MCF 10A (cell line): ENCODE results near the gene UROS. TPM values are rescaled to one million over a fixed set of nuclear protein-coding genes. Genes with fewer than 3 reads are reported as not detected.

Experiments
- BruUV-seq: library from RNA; stranded (reverse); fragments of 400-500 nt; replicated peaks from 2 replicates; lab custom pipeline; 2021; lab: Mats Ljungman, UMichigan
- CTCF ChIA-PET: fragments of 300-600 bp; sonication (Branson Sonifier 250); formaldehyde crosslinking; extraction: SDS; loops from one replicate; lab custom pipeline; 2021; ENCODE audit warnings: antibody characterized with exemption, inconsistent platforms; lab: Yijun Ruan, JAX
- POLR2A ChIA-PET: fragments of 300-600, 350-650 bp; sonication (Branson Sonifier 250); formaldehyde crosslinking; extraction: SDS; loops from one replicate; lab custom pipeline; 2020; ENCODE audit warnings: antibody characterized with exemption, inconsistent platforms; lab: Yijun Ruan, JAX
- DNase-seq: peaks from one replicate; pipeline ENCODE4 v3.0.0-alpha.2; 2018; ENCODE audit not compliant: unreplicated experiment
- H3K27ac Mint-ChIP-seq: one replicate; pipeline ENCODE4 v1.8.0; 2022; ENCODE audit warnings: mild to moderate bottlenecking, low read depth, mixed read lengths; ENCODE audit not compliant: unreplicated experiment
- H3K27me3 Mint-ChIP-seq: one replicate; pipeline ENCODE4 v1.8.0; 2022; ENCODE audit warnings: mixed read lengths; ENCODE audit not compliant: insufficient read depth, unreplicated experiment
- H3K36me3 Mint-ChIP-seq: one replicate; pipeline ENCODE4 v1.8.0; 2022; ENCODE audit warnings: mild to moderate bottlenecking, moderate library complexity, mixed read lengths; ENCODE audit not compliant: insufficient read depth, unreplicated experiment
- H3K4me1 Mint-ChIP-seq: one replicate; pipeline ENCODE4 v1.8.0; 2022; ENCODE audit warnings: mixed read lengths; ENCODE audit not compliant: insufficient read depth, unreplicated experiment
- H3K4me3 Mint-ChIP-seq: one replicate; pipeline ENCODE4 v1.8.0; 2022; ENCODE audit warnings: mild to moderate bottlenecking, moderate library complexity, mixed read lengths; ENCODE audit not compliant: unreplicated experiment
- H3K9me3 Mint-ChIP-seq: one replicate; pipeline ENCODE4 v1.8.0; 2022; ENCODE audit warnings: mixed read lengths; ENCODE audit not compliant: unreplicated experiment
- intact Hi-C: fragments of 100-400 bp; cut with micrococcal nuclease; formaldehyde crosslinking; loops from 2 replicates; pipeline ENCODE4 v1.14.1; 2022
- total RNA-seq: library from RNA; stranded (reverse); gene quantifications from 2 replicates; pipeline ENCODE4 v1.2.3, GENCODE V29; 2022
- TF ChIP-seq, protein P1 (sequence below): fragments of 200-600 bp; IDR thresholded peaks from one replicate; pipeline ENCODE4 v1.8.0; 2022; ENCODE audit warnings: antibody characterized with exemption, mild to moderate bottlenecking; ENCODE audit not compliant: unreplicated experiment

UROS gene
- total RNA-seq, 1 experiment from 2014 or later: 64.4 TPM

DNA sequence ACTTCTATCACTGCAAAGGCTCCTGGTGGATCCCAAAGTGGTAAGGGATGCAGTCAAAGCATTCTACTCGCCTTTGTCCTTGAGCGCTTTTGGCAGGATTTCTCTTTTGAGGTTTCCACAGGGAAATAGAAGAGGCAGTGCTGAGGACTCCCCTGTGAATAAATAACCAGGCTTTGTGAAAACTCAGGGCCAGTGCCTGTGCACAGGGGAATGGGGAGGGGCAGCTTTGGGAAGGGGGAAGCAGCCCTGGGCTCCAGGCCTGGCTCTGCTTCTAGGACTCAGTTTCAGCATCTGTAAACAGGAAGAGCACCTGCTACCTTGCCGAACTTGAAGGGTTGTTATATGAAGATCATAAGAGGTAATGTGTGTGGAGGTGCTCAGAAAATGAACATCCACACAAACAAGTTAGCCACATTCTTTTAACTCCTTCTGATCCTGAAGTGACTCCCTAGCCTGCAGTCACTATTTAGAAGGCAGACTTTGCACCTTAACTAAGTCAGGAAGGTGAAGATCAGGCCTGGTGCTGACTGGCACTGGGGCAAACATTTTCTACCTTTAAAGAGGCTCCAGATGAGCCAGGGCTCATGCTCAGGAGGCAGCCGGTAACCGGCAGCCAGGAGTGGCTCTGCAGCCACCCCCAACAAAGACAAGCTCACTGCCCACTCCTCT lies 24.9 kb downstream of the UROS start:
- H3K4me1 Mint-ChIP-seq: no peaks in the 10 kb centered on the region
- ChIA-PET POLR2A (no interaction called here), CTCF (no interaction called here)
- peaks cover 34% of the 10 kb centered on the region for H3K36me3 Mint-ChIP-seq
- no peaks in the 10 kb centered on the region for H3K27me3 Mint-ChIP-seq
- BruUV-seq: no TSS peak
- no peak overlapping the region for H3K4me3 Mint-ChIP-seq
- TF ChIP-seq, protein P1, sequence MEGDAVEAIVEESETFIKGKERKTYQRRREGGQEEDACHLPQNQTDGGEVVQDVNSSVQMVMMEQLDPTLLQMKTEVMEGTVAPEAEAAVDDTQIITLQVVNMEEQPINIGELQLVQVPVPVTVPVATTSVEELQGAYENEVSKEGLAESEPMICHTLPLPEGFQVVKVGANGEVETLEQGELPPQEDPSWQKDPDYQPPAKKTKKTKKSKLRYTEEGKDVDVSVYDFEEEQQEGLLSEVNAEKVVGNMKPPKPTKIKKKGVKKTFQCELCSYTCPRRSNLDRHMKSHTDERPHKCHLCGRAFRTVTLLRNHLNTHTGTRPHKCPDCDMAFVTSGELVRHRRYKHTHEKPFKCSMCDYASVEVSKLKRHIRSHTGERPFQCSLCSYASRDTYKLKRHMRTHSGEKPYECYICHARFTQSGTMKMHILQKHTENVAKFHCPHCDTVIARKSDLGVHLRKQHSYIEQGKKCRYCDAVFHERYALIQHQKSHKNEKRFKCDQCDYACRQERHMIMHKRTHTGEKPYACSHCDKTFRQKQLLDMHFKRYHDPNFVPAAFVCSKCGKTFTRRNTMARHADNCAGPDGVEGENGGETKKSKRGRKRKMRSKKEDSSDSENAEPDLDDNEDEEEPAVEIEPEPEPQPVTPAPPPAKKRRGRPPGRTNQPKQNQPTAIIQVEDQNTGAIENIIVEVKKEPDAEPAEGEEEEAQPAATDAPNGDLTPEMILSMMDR: no peak
- no peaks in the 10 kb centered on the region for H3K9me3 Mint-ChIP-seq
- intact Hi-C loops: no loop called here
- no peak overlapping the region for H3K27ac Mint-ChIP-seq
- DNase-seq: no peak

GRCh38 chr10:125797424-125797823 lies 25.6 kb downstream of the UROS start:
- ChIA-PET CTCF (no interaction called here), POLR2A (interaction anchor here (0.7 kb wide), 1 partner anchor 8 kb away, joined by 3 read pairs; no protein-coding TSS in a partner anchor)
- Mint-ChIP-seq H3K27me3 (no peaks in the 10 kb centered on the region), H3K36me3 (peaks cover 37% of the 10 kb centered on the region), H3K9me3 (no peaks in the 10 kb centered on the region), H3K27ac (no peak overlapping the region), H3K4me3 (no peak overlapping the region), H3K4me1 (no peaks in the 10 kb centered on the region)
- intact Hi-C loops: no loop called here
- TF ChIP-seq, protein P1: no peak
- DNase-seq: no peak
- BruUV-seq: no TSS peak

DNA sequence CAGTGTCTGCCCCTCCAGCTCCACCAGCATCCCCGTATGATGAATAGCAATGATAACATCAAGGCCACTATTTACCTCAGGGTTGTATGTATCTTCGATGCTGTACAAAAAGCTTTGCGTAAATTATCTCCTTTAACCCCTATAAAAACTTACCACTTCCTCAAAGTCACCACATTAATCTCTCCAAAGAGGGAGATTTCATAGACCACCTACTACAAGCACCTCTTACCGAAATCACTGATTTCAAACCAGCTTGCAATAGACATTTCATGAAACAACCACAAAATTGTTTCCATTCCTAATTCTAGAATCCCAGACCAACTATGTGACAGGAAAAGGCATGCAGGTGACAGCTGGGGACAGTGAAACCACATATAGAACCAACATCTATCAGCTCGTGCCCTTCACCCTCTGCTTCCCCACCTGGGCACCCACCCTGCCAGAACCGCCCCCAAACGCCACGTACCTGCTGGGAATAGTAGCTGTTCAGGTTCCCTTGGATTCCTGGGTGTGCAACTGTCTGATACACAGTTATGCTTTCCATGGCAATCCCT lies 27.3 kb downstream of the UROS start:
- Mint-ChIP-seq H3K4me3 (no peak overlapping the region), H3K9me3 (no peaks in the 10 kb centered on the region), H3K4me1 (no peaks in the 10 kb centered on the region), H3K36me3 (peaks cover 49% of the 10 kb centered on the region), H3K27me3 (no peaks in the 10 kb centered on the region), H3K27ac (no peak overlapping the region)
- no peak for DNase-seq
- POLR2A ChIA-PET: no interaction called here
- CTCF ChIA-PET: no interaction called here
- BruUV-seq: no TSS peak
- intact Hi-C loops: no loop called here
- TF ChIP-seq, protein P1: no peak

DNA sequence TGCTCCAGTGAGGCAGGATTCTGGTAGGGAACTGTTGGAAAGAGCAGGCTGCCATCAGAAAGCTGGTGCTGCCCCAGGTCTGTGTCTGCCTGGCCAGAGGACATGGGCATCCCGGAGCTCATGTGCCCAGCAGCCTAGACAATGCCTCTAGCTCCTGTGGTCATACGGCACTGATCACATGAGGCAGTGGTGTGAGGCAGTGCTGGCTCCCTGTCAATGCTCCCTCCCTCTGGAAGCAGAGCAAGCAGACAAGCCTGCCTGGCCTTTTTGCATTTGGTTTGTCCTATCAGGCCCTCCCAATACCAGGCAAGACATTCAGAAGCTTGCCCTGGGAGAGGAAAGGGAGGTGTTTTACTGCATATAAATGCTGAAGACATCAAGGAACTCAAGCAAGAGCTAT lies 27.9 kb downstream of the UROS start:
- H3K36me3 Mint-ChIP-seq: peaks cover 49% of the 10 kb centered on the region
- no peaks in the 10 kb centered on the region for H3K4me1 Mint-ChIP-seq
- CTCF ChIA-PET: no interaction called here
- TF ChIP-seq, protein P1: no peak
- POLR2A ChIA-PET: no interaction called here
- no peaks in the 10 kb centered on the region for H3K9me3 Mint-ChIP-seq
- intact Hi-C loops: no loop called here
- H3K27me3 Mint-ChIP-seq: no peaks in the 10 kb centered on the region
- no peak overlapping the region for H3K27ac Mint-ChIP-seq
- H3K4me3 Mint-ChIP-seq: no peak overlapping the region
- no TSS peak for BruUV-seq
- no peak for DNase-seq
